MM.1S (cell line): ENCODE measurements around the gene RFX6.

Source experiments
- DNase-seq: peaks from one replicate; pipeline ENCODE4 v3.0.0-alpha.2; 2015
- H2AFZ ChIP-seq: fragments of 300-600 bp; sonication (generic); 2 replicates; pipeline ENCODE4 v1.6.0; 2016; ENCODE audit warnings: antibody characterized with exemption, low read length
- H3F3A ChIP-seq: fragments of 300-600 bp; sonication (generic); 2 replicates; pipeline ENCODE4 v1.6.1; 2016; ENCODE audit warnings: mild to moderate bottlenecking, antibody characterized with exemption, low read length, moderate library complexity, mixed read lengths; ENCODE audit not compliant: insufficient read depth
- H3K27ac ChIP-seq: fragments of 300-600 bp; sonication (generic); 2 replicates; pipeline ENCODE4 v1.5.1; 2016; ENCODE audit warnings: mild to moderate bottlenecking, low read length
- H3K27me3 ChIP-seq: fragments of 300-600 bp; sonication (generic); replicated peaks from 2 replicates; pipeline ENCODE4 v1.6.0; 2016; ENCODE audit warnings: low read length; ENCODE audit not compliant: insufficient read depth
- H3K36me3 ChIP-seq: fragments of 300-600 bp; sonication (generic); replicated peaks from 2 replicates; pipeline ENCODE4 v1.6.1; 2016; ENCODE audit warnings: mild to moderate bottlenecking, low read length, mixed read lengths; ENCODE audit not compliant: insufficient read depth
- H3K4me1 ChIP-seq: fragments of 300-600 bp; sonication (generic); 2 replicates; pipeline ENCODE4 v1.6.1; 2016; ENCODE audit warnings: low read length, mixed read lengths
- H3K4me2 ChIP-seq: fragments of 300-600 bp; sonication (generic); 2 replicates; pipeline ENCODE4 v1.6.0; 2016; ENCODE audit warnings: low read depth, low read length
- H3K4me3 ChIP-seq: fragments of 300-600 bp; sonication (generic); 2 replicates; pipeline ENCODE4 v1.5.1; 2016; ENCODE audit warnings: low read length, mixed read lengths
- H3K79me2 ChIP-seq: fragments of 300-600 bp; sonication (generic); 2 replicates; pipeline ENCODE4 v1.6.1; 2016; ENCODE audit warnings: mixed run types, low read length, mixed read lengths
- H3K9ac ChIP-seq: fragments of 300-600 bp; sonication (generic); 2 replicates; pipeline ENCODE4 v1.6.1; 2016; ENCODE audit warnings: low read length, mixed read lengths
- H3K9me2 ChIP-seq: fragments of 300-600 bp; sonication (generic); replicated peaks from 2 replicates; pipeline ENCODE4 v1.6.1; 2016; ENCODE audit warnings: mild to moderate bottlenecking, low read length, mixed read lengths; ENCODE audit not compliant: insufficient read depth
- H3K9me3 ChIP-seq: fragments of 300-600 bp; sonication (generic); replicated peaks from 2 replicates; pipeline ENCODE4 v1.6.1; 2016; ENCODE audit warnings: mild to moderate bottlenecking, low read length, mixed read lengths; ENCODE audit not compliant: insufficient read depth
- H4K20me1 ChIP-seq: fragments of 300-600 bp; sonication (generic); 2 replicates; pipeline ENCODE4 v1.6.1; 2016; ENCODE audit warnings: mild to moderate bottlenecking, low read length, moderate library complexity, mixed read lengths; ENCODE audit not compliant: insufficient read depth
- EZH2 ChIP-seq: fragments of 300-600 bp; sonication (generic); optimal IDR thresholded peaks from 2 replicates; pipeline ENCODE3; 2017; ENCODE audit warnings: low read depth, mild to moderate bottlenecking, antibody characterized with exemption, low read length, mixed read lengths
- EZH2phosphoT487 ChIP-seq: fragments of 300-600 bp; sonication (generic); IDR thresholded peaks from 2 replicates; pipeline ENCODE4 v1.6.1; 2018; ENCODE audit warnings: antibody characterized with exemption, low read length
- TF ChIP-seq, protein P1 (sequence below): fragments of 300-600 bp; sonication (generic); IDR thresholded peaks from 2 replicates; pipeline ENCODE4 v1.5.1; 2016; ENCODE audit warnings: antibody characterized with exemption, low read length, mixed read lengths

Gene RFX6

GRCh38 chr6:116932496-116932895 is 55.5 kb downstream of the RFX6 start:
- Histone ChIP-seq H3K9ac (no peak overlapping the region), H3K4me3 (no peak overlapping the region), H3K36me3 (no peaks in the 10 kb centered on the region), H3K4me1 (no peaks in the 10 kb centered on the region), H3F3A (no peaks in the 10 kb centered on the region), H3K79me2 (no peaks in the 10 kb centered on the region), H3K9me3 (no peaks in the 10 kb centered on the region), H3K9me2 (no peaks in the 10 kb centered on the region), H2AFZ (no peak overlapping the region), H3K4me2 (no peak overlapping the region), H4K20me1 (no peaks in the 10 kb centered on the region), H3K27ac (no peak overlapping the region), H3K27me3 (no peaks in the 10 kb centered on the region)
- TF ChIP-seq EZH2phosphoT487 (no peak), EZH2 (no peak)
- TF ChIP-seq, protein P1, sequence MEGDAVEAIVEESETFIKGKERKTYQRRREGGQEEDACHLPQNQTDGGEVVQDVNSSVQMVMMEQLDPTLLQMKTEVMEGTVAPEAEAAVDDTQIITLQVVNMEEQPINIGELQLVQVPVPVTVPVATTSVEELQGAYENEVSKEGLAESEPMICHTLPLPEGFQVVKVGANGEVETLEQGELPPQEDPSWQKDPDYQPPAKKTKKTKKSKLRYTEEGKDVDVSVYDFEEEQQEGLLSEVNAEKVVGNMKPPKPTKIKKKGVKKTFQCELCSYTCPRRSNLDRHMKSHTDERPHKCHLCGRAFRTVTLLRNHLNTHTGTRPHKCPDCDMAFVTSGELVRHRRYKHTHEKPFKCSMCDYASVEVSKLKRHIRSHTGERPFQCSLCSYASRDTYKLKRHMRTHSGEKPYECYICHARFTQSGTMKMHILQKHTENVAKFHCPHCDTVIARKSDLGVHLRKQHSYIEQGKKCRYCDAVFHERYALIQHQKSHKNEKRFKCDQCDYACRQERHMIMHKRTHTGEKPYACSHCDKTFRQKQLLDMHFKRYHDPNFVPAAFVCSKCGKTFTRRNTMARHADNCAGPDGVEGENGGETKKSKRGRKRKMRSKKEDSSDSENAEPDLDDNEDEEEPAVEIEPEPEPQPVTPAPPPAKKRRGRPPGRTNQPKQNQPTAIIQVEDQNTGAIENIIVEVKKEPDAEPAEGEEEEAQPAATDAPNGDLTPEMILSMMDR = no peak
- DNase-seq = no peak

DNA sequence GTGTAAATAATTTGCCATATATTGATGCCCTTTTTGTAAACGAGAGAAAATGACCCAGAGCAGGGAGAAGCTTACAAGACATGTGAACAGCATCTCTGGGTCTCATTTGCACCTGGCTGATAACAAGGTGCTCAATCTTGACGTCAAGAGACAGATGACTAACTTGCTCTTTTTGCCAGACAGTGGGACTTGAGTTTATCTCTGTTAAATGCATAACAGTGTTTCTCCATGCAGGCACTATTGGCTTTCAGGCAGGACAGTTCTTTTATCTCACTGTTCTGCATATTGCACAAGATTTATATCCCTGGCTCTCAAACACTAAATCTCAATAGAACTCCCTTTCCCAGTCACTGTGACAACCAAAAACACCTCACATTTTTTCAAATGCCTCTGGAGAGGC is 56.4 kb downstream of the RFX6 start:
- Histone ChIP-seq H3K4me2 (no peak overlapping the region), H4K20me1 (no peaks in the 10 kb centered on the region), H3K79me2 (no peaks in the 10 kb centered on the region), H3K36me3 (no peaks in the 10 kb centered on the region), H3K27ac (no peak overlapping the region), H3K27me3 (no peaks in the 10 kb centered on the region), H3K4me3 (no peak overlapping the region), H3K4me1 (no peaks in the 10 kb centered on the region), H3F3A (no peaks in the 10 kb centered on the region), H3K9me3 (no peaks in the 10 kb centered on the region), H2AFZ (no peak overlapping the region), H3K9me2 (no peaks in the 10 kb centered on the region), H3K9ac (no peak overlapping the region)
- no peak for TF ChIP-seq EZH2
- no peak for TF ChIP-seq EZH2phosphoT487
- TF ChIP-seq, protein P1 = no peak
- DNase-seq = no peak

DNA sequence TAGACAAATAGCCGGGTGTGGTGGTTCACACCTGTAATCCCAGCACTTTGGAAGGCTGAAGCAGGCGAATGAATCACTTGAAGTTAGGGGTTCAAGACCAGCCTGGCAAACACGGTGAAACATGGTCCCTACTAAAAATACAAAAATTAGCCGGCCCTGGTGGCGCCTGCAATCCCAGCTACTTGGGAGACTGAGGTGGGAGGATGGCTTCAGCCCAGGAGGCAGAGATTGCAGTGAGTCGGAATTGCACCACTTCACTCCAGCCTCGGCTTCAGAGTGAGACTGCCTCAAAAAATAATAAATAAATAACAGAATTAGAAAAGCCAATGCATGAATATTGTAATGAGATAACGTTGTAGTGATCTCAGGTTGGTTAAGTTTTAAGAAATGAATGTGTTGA is 61.3 kb downstream of the RFX6 start:
- Histone ChIP-seq H3K9ac (no peak overlapping the region), H3K27ac (no peak overlapping the region), H3K4me3 (no peak overlapping the region), H3K4me2 (no peak overlapping the region), H3K9me3 (no peaks in the 10 kb centered on the region), H3K27me3 (no peaks in the 10 kb centered on the region), H3K9me2 (no peaks in the 10 kb centered on the region), H3K36me3 (no peaks in the 10 kb centered on the region), H3K79me2 (no peaks in the 10 kb centered on the region), H4K20me1 (no peaks in the 10 kb centered on the region), H3K4me1 (no peaks in the 10 kb centered on the region), H3F3A (no peaks in the 10 kb centered on the region), H2AFZ (no peak overlapping the region)
- no peak for DNase-seq
- TF ChIP-seq EZH2phosphoT487 = no peak
- TF ChIP-seq, protein P1 = no peak
